RWPE1 (cell line): ENCODE measurements around the gene SNORC.

Experiments used
- CTCF ChIA-PET: fragments of 350-600 bp; sonication (Branson Sonifier 250); formaldehyde crosslinking; extraction: SDS; loops from one replicate; lab custom pipeline; 2021; lab: Yijun Ruan, JAX
- POLR2A ChIA-PET: fragments of 400-600 bp; formaldehyde crosslinking; extraction: SDS; loops from one replicate; lab custom pipeline; 2020; ENCODE audit warnings: antibody characterized with exemption; ENCODE audit not compliant: low non-redundant PET; lab: Yijun Ruan, JAX
- DNase-seq: peaks from one replicate; pipeline ENCODE4 v3.0.0; 2012; ENCODE audit warnings: low spot score
- H3K27ac ChIP-seq: fragments of 450-650 bp; 2 replicates; pipeline ENCODE4 v1.5.1; 2017
- TF ChIP-seq, protein P1 (sequence below): fragments of 450-650 bp; conservative IDR thresholded peaks from 2 replicates; pipeline ENCODE4 v1.5.1; 2017; ENCODE audit warnings: low read depth, mild to moderate bottlenecking

SNORC gene

DNA sequence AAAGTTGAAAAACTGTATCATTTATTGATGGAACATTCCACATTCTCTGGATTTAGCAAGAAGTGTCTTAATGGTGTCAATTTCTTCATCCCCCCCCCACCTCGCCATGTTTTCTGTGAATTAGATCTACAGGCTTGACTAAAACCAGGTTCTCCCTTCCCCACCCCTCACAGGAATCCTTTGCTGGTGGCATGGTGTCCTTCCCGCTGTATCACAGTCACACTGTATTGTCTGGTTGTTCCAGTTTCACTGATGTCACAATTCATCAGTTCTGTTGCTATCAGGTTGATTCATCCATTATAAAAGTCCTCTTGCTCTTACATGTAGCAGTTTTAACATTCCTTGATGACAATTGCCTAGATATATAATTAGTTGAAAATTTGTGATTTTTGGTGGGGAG is 6.1 kb upstream of the SNORC start:
- CTCF ChIA-PET, result no interaction called here

DNA sequence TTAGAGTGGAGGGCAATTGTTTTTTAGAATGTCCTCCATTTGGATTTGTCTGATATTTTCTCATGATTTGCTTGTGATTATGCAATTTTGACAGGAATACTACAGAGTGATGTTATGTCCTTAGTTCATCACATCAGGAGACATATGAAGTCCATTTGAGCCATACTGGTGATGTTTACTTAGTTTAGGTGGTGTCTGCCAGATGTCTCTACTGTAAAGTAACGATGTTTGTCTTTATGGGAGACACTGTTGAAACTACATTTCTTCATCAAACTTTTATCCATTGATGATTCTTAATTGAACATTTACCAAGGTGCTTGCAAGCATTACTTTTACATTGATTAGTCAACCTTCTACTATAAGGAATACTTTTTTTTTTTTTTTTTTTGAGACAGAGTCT is 4.9 kb upstream of the SNORC start:
- POLR2A ChIA-PET, result interaction anchor here (0.6 to 0.7 kb wide), 2 partner anchors 72 to 165 kb away, joined by 3 to 7 read pairs; no protein-coding TSS in a partner anchor
- no peak overlapping the region for H3K27ac ChIP-seq
- TF ChIP-seq, protein P1, sequence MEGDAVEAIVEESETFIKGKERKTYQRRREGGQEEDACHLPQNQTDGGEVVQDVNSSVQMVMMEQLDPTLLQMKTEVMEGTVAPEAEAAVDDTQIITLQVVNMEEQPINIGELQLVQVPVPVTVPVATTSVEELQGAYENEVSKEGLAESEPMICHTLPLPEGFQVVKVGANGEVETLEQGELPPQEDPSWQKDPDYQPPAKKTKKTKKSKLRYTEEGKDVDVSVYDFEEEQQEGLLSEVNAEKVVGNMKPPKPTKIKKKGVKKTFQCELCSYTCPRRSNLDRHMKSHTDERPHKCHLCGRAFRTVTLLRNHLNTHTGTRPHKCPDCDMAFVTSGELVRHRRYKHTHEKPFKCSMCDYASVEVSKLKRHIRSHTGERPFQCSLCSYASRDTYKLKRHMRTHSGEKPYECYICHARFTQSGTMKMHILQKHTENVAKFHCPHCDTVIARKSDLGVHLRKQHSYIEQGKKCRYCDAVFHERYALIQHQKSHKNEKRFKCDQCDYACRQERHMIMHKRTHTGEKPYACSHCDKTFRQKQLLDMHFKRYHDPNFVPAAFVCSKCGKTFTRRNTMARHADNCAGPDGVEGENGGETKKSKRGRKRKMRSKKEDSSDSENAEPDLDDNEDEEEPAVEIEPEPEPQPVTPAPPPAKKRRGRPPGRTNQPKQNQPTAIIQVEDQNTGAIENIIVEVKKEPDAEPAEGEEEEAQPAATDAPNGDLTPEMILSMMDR, result no peak
- no peak for DNase-seq
- CTCF ChIA-PET, result no interaction called here

More for the DNA sequence above, 6.1 kb upstream of the SNORC start:
- TF ChIP-seq, protein P1, result no peak
- no peak for DNase-seq
- POLR2A ChIA-PET, result no interaction called here
- no peak overlapping the region for H3K27ac ChIP-seq

DNA sequence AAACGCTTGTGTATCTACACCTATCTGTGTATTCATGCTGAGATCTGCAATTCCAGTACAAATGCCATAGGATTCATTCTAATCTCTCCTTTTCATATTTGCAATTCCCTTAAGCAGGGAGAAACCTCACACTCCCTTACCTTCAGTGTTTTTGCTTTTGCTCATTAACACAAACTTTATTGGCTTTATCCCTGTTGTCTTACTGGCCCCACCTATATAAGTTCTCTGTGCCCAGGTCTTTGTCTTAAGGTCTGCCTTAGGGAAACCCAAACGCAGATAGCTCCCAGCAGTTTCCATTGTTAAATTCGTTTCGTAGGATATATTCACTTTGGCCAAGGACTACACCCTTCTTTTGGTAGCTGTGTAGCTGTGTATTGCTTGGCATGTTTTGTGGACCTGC is 4.0 kb upstream of the SNORC start:
- TF ChIP-seq, protein P1, result no peak
- H3K27ac ChIP-seq, result no peak overlapping the region
- CTCF ChIA-PET, result interaction anchor here (0.5 kb wide), 1 partner anchor 162 kb away, joined by 4 read pairs; no protein-coding TSS in a partner anchor
- POLR2A ChIA-PET, result no interaction called here
- no peak for DNase-seq

DNA sequence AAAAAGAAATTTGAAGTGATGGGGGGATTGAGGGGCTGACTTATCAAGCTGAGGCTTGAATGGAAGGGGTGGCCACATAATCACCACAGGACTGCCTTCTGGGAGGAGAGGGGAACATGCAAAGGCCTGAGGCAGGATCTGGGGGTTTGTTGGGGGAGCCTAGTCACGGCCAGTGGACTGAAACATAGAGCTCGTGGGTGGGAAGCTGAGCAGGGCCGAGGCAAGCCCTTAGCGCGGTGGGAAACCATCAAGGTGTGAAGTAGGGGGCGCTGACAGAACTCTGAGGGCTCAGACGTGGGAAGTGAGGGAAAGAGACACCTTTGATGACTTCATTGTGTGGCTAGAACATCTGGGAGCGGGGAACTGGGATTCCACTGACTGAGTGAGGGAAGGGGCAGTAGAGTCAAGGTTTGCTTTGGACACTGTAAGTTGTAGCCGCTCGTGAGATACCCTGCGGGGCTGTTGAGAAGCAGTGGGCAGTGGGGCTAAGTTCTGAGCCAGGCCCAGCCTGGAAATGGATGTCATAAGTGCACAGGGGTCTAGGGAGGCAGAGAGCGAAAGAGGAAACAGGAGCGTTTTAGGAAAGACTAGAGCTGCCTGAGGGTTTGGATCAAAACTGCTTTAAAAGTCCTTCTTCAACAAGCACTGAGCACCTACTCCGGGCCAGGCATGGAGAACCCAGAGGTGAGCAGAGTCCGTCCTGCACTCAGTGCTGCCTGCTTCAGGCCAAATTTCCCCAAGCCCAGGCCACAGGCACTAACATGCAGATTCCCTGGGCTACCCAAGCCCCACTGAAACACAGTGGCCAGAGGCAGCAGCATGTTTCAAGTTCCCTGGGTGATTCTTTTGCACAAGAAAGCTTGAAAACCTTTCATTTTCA is 686 bp upstream of the SNORC start:
- CTCF ChIA-PET, result no interaction called here

GRCh38 chr2:232870766-232871371 is 805 bp downstream of the SNORC start:
- DNase-seq, result no peak
- H3K27ac ChIP-seq, result no peak overlapping the region
- ChIA-PET POLR2A (no interaction called here), CTCF (no interaction called here)
- TF ChIP-seq, protein P1, result no peak

More for the DNA sequence above, 686 bp upstream of the SNORC start:
- H3K27ac ChIP-seq, result no peak overlapping the region
- no peak for DNase-seq
- POLR2A ChIA-PET, result no interaction called here
- TF ChIP-seq, protein P1, result no peak

DNA sequence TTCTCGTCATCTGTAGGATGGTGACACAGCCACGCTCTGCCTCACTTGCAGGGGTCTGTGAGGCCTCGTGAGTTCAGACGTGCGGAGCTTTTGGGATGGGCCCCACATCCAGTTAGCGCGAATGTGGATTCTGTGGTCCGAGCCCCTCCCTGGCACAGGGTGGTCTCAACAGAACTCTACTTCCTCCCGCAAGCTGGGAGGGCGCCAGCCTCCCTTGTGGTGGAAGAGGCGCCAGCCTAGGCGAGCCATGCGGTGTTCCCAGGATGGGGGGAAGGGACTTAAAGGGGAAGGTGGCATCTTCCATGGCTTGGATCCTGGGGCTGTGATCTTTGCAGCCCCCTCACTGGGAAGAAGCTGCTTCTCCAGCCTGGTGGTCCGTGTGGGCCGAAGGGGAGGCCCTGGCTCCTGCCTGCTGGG is 1.4 kb downstream of the SNORC start:
- TF ChIP-seq, protein P1, result no peak
- H3K27ac ChIP-seq, result no peak overlapping the region
- POLR2A ChIA-PET, result no interaction called here
- CTCF ChIA-PET, result interaction anchor here (1.1 kb wide), 1 partner anchor 9 kb away, joined by 4 read pairs; no protein-coding TSS in a partner anchor
- DNase-seq, result no peak
